ENCODE data around the gene OPN3.

- TF ChIP-seq, protein P1, sequence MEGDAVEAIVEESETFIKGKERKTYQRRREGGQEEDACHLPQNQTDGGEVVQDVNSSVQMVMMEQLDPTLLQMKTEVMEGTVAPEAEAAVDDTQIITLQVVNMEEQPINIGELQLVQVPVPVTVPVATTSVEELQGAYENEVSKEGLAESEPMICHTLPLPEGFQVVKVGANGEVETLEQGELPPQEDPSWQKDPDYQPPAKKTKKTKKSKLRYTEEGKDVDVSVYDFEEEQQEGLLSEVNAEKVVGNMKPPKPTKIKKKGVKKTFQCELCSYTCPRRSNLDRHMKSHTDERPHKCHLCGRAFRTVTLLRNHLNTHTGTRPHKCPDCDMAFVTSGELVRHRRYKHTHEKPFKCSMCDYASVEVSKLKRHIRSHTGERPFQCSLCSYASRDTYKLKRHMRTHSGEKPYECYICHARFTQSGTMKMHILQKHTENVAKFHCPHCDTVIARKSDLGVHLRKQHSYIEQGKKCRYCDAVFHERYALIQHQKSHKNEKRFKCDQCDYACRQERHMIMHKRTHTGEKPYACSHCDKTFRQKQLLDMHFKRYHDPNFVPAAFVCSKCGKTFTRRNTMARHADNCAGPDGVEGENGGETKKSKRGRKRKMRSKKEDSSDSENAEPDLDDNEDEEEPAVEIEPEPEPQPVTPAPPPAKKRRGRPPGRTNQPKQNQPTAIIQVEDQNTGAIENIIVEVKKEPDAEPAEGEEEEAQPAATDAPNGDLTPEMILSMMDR (IDR thresholded peaks at IDR 0.05; ENCODE audit: low read depth, low read length, missing input control): no peak
- no peak for TF ChIP-seq YY1 (IDR thresholded peaks at IDR 0.05)
- TF ChIP-seq MAX (IDR thresholded peaks at IDR 0.05): no peak
- no peak for TF ChIP-seq ATF3 (IDR thresholded peaks at IDR 0.05)
Measured at GRCh38 chr1:241632987-241633386, 7.2 kb downstream of the OPN3 start.
